Smooth muscle cell (in vitro differentiated cells): ENCODE measurements around the gene SUMF2. TPM values are rescaled to one million over a fixed set of nuclear protein-coding genes. Genes with fewer than 3 reads are reported as not detected.
"Not testable (repeated sequence)": the region's sequence is repeated elsewhere in the genome, so short reads cannot be mapped to it uniquely, and the experiment has no call there.

ENCODE experiments used
- DNase-seq: peaks from one replicate; lab custom pipeline; 2025; ENCODE audit not compliant: unreplicated experiment; lab: John Stamatoyannopoulos, UW
- H2AFZ ChIP-seq: fragments of 200-600 bp; sonication (generic); 2 replicates; pipeline ENCODE4 v1.6.0; 2016; ENCODE audit warnings: antibody characterized with exemption, low read depth, mild to moderate bottlenecking
- H3F3A ChIP-seq: fragments of 200-600 bp; sonication (generic); 2 replicates; pipeline ENCODE4 v1.6.0; 2017; ENCODE audit warnings: antibody characterized with exemption, low read depth
- H3K27ac ChIP-seq: fragments of 200-600 bp; sonication (generic); 2 replicates; pipeline ENCODE4 v1.5.1; 2016; ENCODE audit warnings: low read depth, mild to moderate bottlenecking
- H3K27me3 ChIP-seq: fragments of 200-600 bp; sonication (generic); 2 replicates; pipeline ENCODE4 v1.6.1; 2016; ENCODE audit warnings: low read depth, mild to moderate bottlenecking
- H3K36me3 ChIP-seq: fragments of 200-600 bp; sonication (generic); 2 replicates; pipeline ENCODE4 v1.5.1; 2016; ENCODE audit warnings: low read depth
- H3K4me1 ChIP-seq: fragments of 200-600 bp; sonication (generic); 2 replicates; pipeline ENCODE4 v1.5.1; 2016; ENCODE audit warnings: low read depth
- H3K4me2 ChIP-seq: fragments of 200-600 bp; sonication (generic); 2 replicates; pipeline ENCODE4 v1.6.0; 2016; ENCODE audit warnings: mild to moderate bottlenecking
- H3K4me3 ChIP-seq: fragments of 200-600 bp; sonication (generic); 2 replicates; pipeline ENCODE4 v1.5.1; 2016; ENCODE audit warnings: mild to moderate bottlenecking
- H3K79me2 ChIP-seq: fragments of 200-600 bp; sonication (generic); 2 replicates; pipeline ENCODE4 v1.6.0; 2016; ENCODE audit warnings: low read depth, mild to moderate bottlenecking
- H3K9ac ChIP-seq: fragments of 200-600 bp; sonication (generic); 2 replicates; pipeline ENCODE4 v1.6.0; 2016; ENCODE audit warnings: low read depth
- H3K9me3 ChIP-seq: fragments of 200-600 bp; sonication (generic); replicated peaks from 2 replicates; pipeline ENCODE4 v1.5.1; 2016; ENCODE audit warnings: low read depth
- H4K20me1 ChIP-seq: fragments of 200-600 bp; sonication (generic); 2 replicates; pipeline ENCODE4 v1.6.0; 2016; ENCODE audit warnings: low read depth
- CTCF ChIP-seq: fragments of 200-600 bp; sonication (generic); IDR thresholded peaks from 2 replicates; pipeline ENCODE4 v1.5.1; 2017; ENCODE audit warnings: borderline replicate concordance, mild to moderate bottlenecking, antibody characterized with exemption; ENCODE audit not compliant: insufficient read depth, poor library complexity, severe bottlenecking
- WGBS: methylation state at CpG from one replicate; pipeline ENCODE4 v1.1.7; 2016; ENCODE audit warnings: low lambda C conversion rate; 5-methylcytosine and 5-hydroxymethylcytosine counted together
- polyA plus RNA-seq: library from polyadenylated mRNA; unstranded; fragments of >200 nt; fragmentation: Nextera tagmentation; extraction: Ambion mirVana; gene quantifications from 2 replicates; pipeline ENCODE4 v1.2.1, GENCODE V29; 2016
- total RNA-seq: library from RNA; depleted of rRNA; stranded (reverse); fragments of >200 nt; gene quantifications from 2 replicates; pipeline ENCODE4 v1.2.3, GENCODE V29; 2014

SUMF2 gene
- total and polyA plus RNA-seq, 2 experiments from 2014 or later, result 62.2 to 123 TPM

DNA sequence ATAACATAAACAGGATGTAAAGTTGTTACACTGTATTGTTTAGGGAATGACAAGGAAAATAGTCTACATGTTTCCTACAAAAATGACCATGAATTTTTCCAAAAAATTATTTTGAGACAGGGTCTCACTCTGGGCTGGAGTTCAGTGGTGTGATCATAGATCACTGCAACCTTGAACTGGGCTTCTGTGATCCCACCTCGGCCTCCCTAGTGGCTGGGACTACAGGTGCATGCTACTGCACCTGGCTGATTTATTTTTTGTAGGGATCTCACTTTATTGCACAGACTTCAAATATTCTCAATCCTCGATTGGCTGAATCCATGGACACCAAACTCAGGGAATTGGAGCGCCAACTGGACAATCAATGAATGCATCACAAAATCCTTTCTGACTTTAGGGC is 35.6 kb downstream of the SUMF2 start:
- H3K36me3 ChIP-seq, result no peaks in the 10 kb centered on the region
- no peaks in the 10 kb centered on the region for H3K27me3 ChIP-seq
- no peak for TF ChIP-seq CTCF
- no peak overlapping the region for H3K9ac ChIP-seq
- WGBS, result 80% methylated on average over 3 of the region's 3 CpGs
- no peaks in the 10 kb centered on the region for H3F3A ChIP-seq
- no peaks in the 10 kb centered on the region for H3K79me2 ChIP-seq
- H3K4me3 ChIP-seq, result no peak overlapping the region
- no peak overlapping the region for H3K4me2 ChIP-seq
- H3K27ac ChIP-seq, result no peak overlapping the region
- no peaks in the 10 kb centered on the region for H3K9me3 ChIP-seq
- H3K4me1 ChIP-seq, result no peaks in the 10 kb centered on the region
- H4K20me1 ChIP-seq, result no peaks in the 10 kb centered on the region
- DNase-seq, result no peak
- no peak overlapping the region for H2AFZ ChIP-seq

DNA sequence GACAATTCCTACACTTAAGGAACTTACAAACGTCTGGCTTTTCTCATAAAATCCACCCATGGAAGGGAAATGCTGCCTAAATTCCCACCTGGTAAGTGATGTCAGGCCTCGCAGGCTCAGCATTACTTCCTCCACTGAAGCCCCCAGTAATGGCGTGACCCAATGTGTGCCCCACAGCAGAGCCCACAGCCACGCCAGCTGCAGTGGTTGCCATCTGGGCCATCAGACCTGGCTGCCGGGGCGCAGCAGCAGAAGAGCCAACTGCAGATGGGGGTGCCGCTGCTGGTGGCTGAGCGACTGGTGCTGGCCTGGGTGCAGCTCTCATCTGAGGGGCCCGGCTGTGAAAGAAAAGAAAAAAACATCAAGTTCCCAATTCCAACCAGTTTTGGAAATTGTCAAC is 40.1 kb downstream of the SUMF2 start:
- not testable (repeated sequence) for H3K4me2 ChIP-seq, H2AFZ ChIP-seq, H3K9ac ChIP-seq, H3K4me1 ChIP-seq, H3K27ac ChIP-seq, H3K4me3 ChIP-seq, H3F3A ChIP-seq, H3K9me3 ChIP-seq, DNase-seq, H3K36me3 ChIP-seq, H3K27me3 ChIP-seq, H4K20me1 ChIP-seq
- WGBS, result 92% methylated on average over 9 of the region's 9 CpGs
- H3K79me2 ChIP-seq, result peaks cover 12% of the 10 kb centered on the region

DNA sequence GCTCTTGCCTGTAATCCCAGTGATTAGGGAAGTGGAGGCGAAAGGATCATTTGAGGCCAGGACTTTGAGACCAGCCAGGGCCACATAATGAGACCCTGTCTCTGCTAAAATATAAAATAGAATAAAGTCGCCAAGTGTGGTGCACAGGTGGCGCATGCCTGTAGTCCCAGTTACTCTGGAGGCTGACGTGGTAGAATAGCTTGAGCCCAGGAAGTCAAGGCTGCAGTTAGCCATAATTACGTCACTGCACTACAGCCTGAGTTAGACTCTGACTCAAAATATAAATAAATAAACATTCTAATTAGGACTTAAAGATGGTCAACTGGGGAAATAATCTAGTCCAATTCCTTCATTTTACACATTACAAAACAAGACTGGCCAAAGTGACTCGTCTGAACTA is 41.4 kb downstream of the SUMF2 start:
- H3K9ac ChIP-seq, result peak overlapping the region; percentile 85
- 74% methylated on average over 6 of the region's 6 CpGs for WGBS
- peak overlapping the region; percentile 62 for H3K4me3 ChIP-seq
- H3K27ac ChIP-seq, result peak overlapping the region; percentile 76
- H3F3A ChIP-seq, result no peaks in the 10 kb centered on the region
- TF ChIP-seq CTCF, result no peak
- H3K4me2 ChIP-seq, result peak overlapping the region; percentile 81
- peaks cover 12% of the 10 kb centered on the region for H3K79me2 ChIP-seq
- H3K4me1 ChIP-seq, result no peaks in the 10 kb centered on the region
- H4K20me1 ChIP-seq, result no peaks in the 10 kb centered on the region
- H3K9me3 ChIP-seq, result no peaks in the 10 kb centered on the region
- no peak for DNase-seq
- no peaks in the 10 kb centered on the region for H3K36me3 ChIP-seq
- H2AFZ ChIP-seq, result no peak overlapping the region
- no peaks in the 10 kb centered on the region for H3K27me3 ChIP-seq

DNA sequence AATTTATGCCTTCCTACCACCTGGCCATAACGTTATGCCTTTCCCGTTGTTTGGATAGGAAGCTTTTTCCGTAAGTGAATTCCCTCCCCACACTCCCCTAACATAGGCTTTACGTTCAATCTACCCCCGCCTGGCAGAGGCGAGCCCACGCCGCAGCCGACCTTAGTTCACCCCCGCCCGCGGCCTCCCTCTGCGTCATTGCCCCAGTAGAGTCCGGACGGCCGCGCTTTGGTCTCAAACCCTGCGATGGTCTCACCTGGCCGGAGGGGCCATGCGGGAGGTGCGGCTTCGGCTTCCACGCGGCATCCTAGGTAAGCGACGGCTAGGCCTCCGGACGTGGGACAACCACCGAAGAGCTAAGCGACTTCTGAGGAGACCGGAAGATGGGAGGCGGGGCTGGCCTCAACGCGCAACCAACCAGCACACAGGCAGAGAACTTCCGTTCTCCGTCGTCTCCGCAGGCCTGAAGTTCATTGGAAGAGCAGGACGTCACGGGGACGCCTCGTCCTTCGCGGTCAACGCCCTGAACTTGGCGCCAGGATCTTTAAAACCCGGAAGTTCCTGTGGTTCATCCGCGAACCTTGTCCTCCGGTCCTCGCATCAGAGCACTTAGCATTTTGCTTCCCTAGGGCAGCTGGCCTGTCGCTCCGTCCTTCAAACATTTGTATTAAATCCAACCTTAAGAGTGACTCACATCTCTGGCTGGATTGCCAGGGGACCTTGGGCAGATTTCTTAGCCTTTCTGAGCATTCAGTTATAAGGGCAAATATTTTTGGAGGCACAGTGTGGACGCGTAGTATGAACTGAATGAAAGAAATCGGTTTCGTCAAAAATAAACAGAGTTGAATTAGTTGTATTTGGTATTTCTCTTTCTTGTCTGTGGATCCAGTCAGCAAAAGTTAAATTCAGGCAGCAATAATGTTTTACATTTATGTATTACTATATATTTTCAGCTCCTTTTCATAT is 42.3 kb downstream of the SUMF2 start, which contains the start of gene CHCHD2:
Gene CHCHD2 (minus strand): TSS at position 369 of the 966 bp plus-strand sequence. CDS start 63 bp downstream, at position 306.
- no peaks in the 10 kb centered on the region for H3K36me3 ChIP-seq
- no peak for TF ChIP-seq CTCF
- no peaks in the 10 kb centered on the region for H3K9me3 ChIP-seq
- peak within 1 kb of the TSS; percentile 81 for H3K4me2 ChIP-seq
- H3K4me1 ChIP-seq, result no peaks in the 10 kb centered on the region
- peak within 1 kb of the TSS; percentile 85 for H3K9ac ChIP-seq
- peak within 1 kb of the TSS; percentile 62 for H3K4me3 ChIP-seq
- no peaks in the 10 kb centered on the region for H4K20me1 ChIP-seq
- peak within 1 kb of the TSS; percentile 76 for H3K27ac ChIP-seq
- peak within 1 kb of the TSS; percentile 42 for H2AFZ ChIP-seq
- no peaks in the 10 kb centered on the region for H3K27me3 ChIP-seq
- H3K79me2 ChIP-seq, result peaks cover 12% of the 10 kb centered on the region
- peak; percentile 20 for DNase-seq
- WGBS, result 63% methylated on average over 57 of the region's 57 CpGs
- no peaks in the 10 kb centered on the region for H3F3A ChIP-seq
